Stimulated activated CD8-positive, alpha-beta memory T cell treated with anti-CD3 and anti-CD28 coated beads, Interleukin-15, amount 100 ng/mL, for 1 hour (primary cell): Measurements from ENCODE around the gene PACSIN3.

Experiments
- DNase-seq: peaks from one replicate; pipeline ENCODE4 v3.0.0-alpha.2; 2020; ENCODE audit warnings: low read depth

Gene PACSIN3

GRCh38 chr11:47152126-47152952 lies 33.9 kb downstream of the PACSIN3 start:
- no peak for DNase-seq

- no peak for DNase-seq
Measured at GRCh38 chr11:47149782-47150181, 36.5 kb downstream of the PACSIN3 start.

- DNase-seq, result no peak
Measured at GRCh38 chr11:47148903-47149531, 37.2 kb downstream of the PACSIN3 start.

- DNase-seq, result no peak
Measured at GRCh38 chr11:47148270-47148669, 38.0 kb downstream of the PACSIN3 start.

GRCh38 chr11:47147681-47148080 lies 38.6 kb downstream of the PACSIN3 start:
- DNase-seq, result no peak

- no peak for DNase-seq
Measured at GRCh38 chr11:47147250-47147649, 39.0 kb downstream of the PACSIN3 start.

GRCh38 chr11:47144541-47144940 lies 41.7 kb downstream of the PACSIN3 start:
- DNase-seq, result no peak

GRCh38 chr11:47143322-47143721 lies 42.9 kb downstream of the PACSIN3 start:
- no peak for DNase-seq

GRCh38 chr11:47139878-47140277 lies 46.4 kb downstream of the PACSIN3 start:
- DNase-seq, result no peak

GRCh38 chr11:47137476-47137875 lies 48.8 kb downstream of the PACSIN3 start:
- DNase-seq, result no peak

- DNase-seq, result no peak
Measured at GRCh38 chr11:47136921-47137320, 49.3 kb downstream of the PACSIN3 start.

GRCh38 chr11:47136327-47136726 lies 49.9 kb downstream of the PACSIN3 start:
- DNase-seq, result no peak

- no peak for DNase-seq
Measured at GRCh38 chr11:47132981-47133380, 53.3 kb downstream of the PACSIN3 start.

GRCh38 chr11:47132490-47132889 lies 53.7 kb downstream of the PACSIN3 start:
- no peak for DNase-seq

GRCh38 chr11:47131136-47131535 lies 55.1 kb downstream of the PACSIN3 start:
- no peak for DNase-seq

- DNase-seq, result no peak
Measured at GRCh38 chr11:47130543-47130942, 55.7 kb downstream of the PACSIN3 start.
